HepG2 (cell line): ENCODE data around the gene DMXL1. TPM values are rescaled to one million over a fixed set of nuclear protein-coding genes. Genes with fewer than 3 reads are reported as not detected.

Experiments used
- ATAC-seq: fragments of 200-7000 bp; cut with Tn5 transposase; 3 replicates; pipeline ENCODE4 v1.9.1; 2020; ENCODE audit warnings: mild to moderate bottlenecking, moderate library complexity
- BruUV-seq: library from RNA; stranded (reverse); fragments of 400-500 nt; replicated peaks from 2 replicates; lab custom pipeline; 2021; lab: Mats Ljungman, UMichigan
- CTCF ChIA-PET: fragments of 300-600 bp; formaldehyde crosslinking; extraction: SDS; loops from one replicate; lab custom pipeline; 2021; ENCODE audit warnings: low total read pairs, inconsistent platforms, low intra/inter-chr PET ratio; lab: Yijun Ruan, JAX
- POLR2A ChIA-PET: fragments of 350-600 bp; sonication (Branson Sonifier 250); formaldehyde crosslinking; loops from one replicate; lab custom pipeline; 2020; ENCODE audit warnings: antibody characterized with exemption, inconsistent platforms; lab: Yijun Ruan, JAX
- DNase-seq: peaks from one replicate; pipeline ENCODE4 v3.0.0-alpha.2; 2015; ENCODE audit warnings: low spot score
- FAIRE-seq: peaks from 3 replicates; lab custom pipeline; 2011; peaks lifted over from hg19 to GRCh38; lab: Jason Lieb, UNC
- H2AFZ ChIP-seq: one replicate; pipeline ENCODE4 v1.6.1; 2011; ENCODE audit warnings: low read length, inconsistent platforms
- H3K27ac ChIP-seq: fragments of 300-600 bp; 3 replicates; pipeline ENCODE4 v1.8.0; 2011; ENCODE audit warnings: mixed run types, mild to moderate bottlenecking, mixed read lengths, low read length, inconsistent platforms; ENCODE audit not compliant: insufficient read depth; ENCODE audit errors: extremely low read length
- H3K27me3 ChIP-seq, 2 experiments: fragments of 200-600 bp in 1 of 2; 2 replicates in 1 of 2; 3 replicates in 1 of 2; pipeline versions ENCODE4 v1.6.0 to v1.8.0; 2011; ENCODE audit warnings: low read length in 2 of 2, mild to moderate bottlenecking in 2 of 2, moderate library complexity in 2 of 2, inconsistent platforms in 1 of 2; ENCODE audit not compliant: insufficient read depth in 2 of 2, control insufficient read depth in 1 of 2
- H3K36me3 ChIP-seq, 2 experiments: fragments of 200-600 bp in 1 of 2; replicated peaks in 1 of 2; 2 replicates in 1 of 2; 3 replicates in 1 of 2; pipeline versions ENCODE4 v1.5.1 to v1.8.0; 2011; ENCODE audit warnings: low read length in 2 of 2, inconsistent platforms in 1 of 2; ENCODE audit not compliant: insufficient read depth in 2 of 2, control insufficient read depth in 1 of 2
- H3K4me1 ChIP-seq: 2 replicates; pipeline ENCODE4 v1.5.1; 2012; ENCODE audit warnings: low read length, inconsistent platforms; ENCODE audit not compliant: insufficient read depth
- H3K4me2 ChIP-seq: 2 replicates; pipeline ENCODE4 v1.6.0; 2011; ENCODE audit warnings: low read depth, low read length, inconsistent platforms
- H3K4me3 ChIP-seq, 3 experiments: fragments of 200-600 bp in 1 of 3; sonication (generic), shearing (Covaris generic) in 1 of 3; replicated peaks in 1 of 3; 2 replicates each; pipeline ENCODE4 v1.5.1; 2011 to 2016; ENCODE audit warnings: low read length in 3 of 3, inconsistent platforms in 2 of 3, low read depth in 2 of 3, mild to moderate bottlenecking in 2 of 3, control low read depth in 1 of 3, mixed read lengths in 1 of 3; ENCODE audit not compliant: insufficient read depth in 1 of 3
- H3K79me2 ChIP-seq: one replicate; pipeline ENCODE4 v1.6.1; 2011; ENCODE audit warnings: low read length, inconsistent platforms; ENCODE audit not compliant: insufficient read depth
- H3K9ac ChIP-seq: 2 replicates; pipeline ENCODE4 v1.6.0; 2011; ENCODE audit warnings: mild to moderate bottlenecking, low read depth, low read length, inconsistent platforms; ENCODE audit not compliant: insufficient read depth
- H3K9me3 ChIP-seq: 2 replicates; pipeline ENCODE4 v1.5.1; 2012; ENCODE audit warnings: mild to moderate bottlenecking, low read length
- H4K20me1 ChIP-seq: 2 replicates; pipeline ENCODE4 v1.6.0; 2011; ENCODE audit warnings: inconsistent platforms, mild to moderate bottlenecking, low read length, moderate library complexity; ENCODE audit not compliant: insufficient read depth
- CEBPB ChIP-seq: IDR thresholded peaks from 2 replicates; pipeline ENCODE4 v1.6.1; 2011; ENCODE audit warnings: low read depth, low read length, improper control_type of control experiment, borderline replicate concordance
- FOSL1 ChIP-seq: sonication (generic); formaldehyde crosslinking; IDR thresholded peaks from 2 replicates; pipeline ENCODE4 v1.9.0; 2021; ENCODE audit warnings: missing genetic modification reagents, borderline replicate concordance
- HOXA3 ChIP-seq: sonication (generic); formaldehyde crosslinking; IDR thresholded peaks from 2 replicates; pipeline ENCODE4 v1.5.0; 2020; ENCODE audit warnings: missing genetic modification reagents
- NPAS2 ChIP-seq: sonication (generic); formaldehyde crosslinking; IDR thresholded peaks from 2 replicates; pipeline ENCODE4 v1.8.0; 2022; ENCODE audit warnings: mild to moderate bottlenecking, missing genetic modification reagents, borderline replicate concordance
- TARDBP ChIP-seq: sonication (generic); formaldehyde crosslinking; IDR thresholded peaks from 2 replicates; pipeline ENCODE4 v1.8.0; 2022; ENCODE audit warnings: mild to moderate bottlenecking, missing genetic modification reagents
- ZNF317 ChIP-seq: sonication (generic); formaldehyde crosslinking; IDR thresholded peaks from 2 replicates; pipeline ENCODE4 v1.5.0; 2020; ENCODE audit warnings: mild to moderate bottlenecking, missing genetic modification reagents
- ZNF75D ChIP-seq: sonication (generic); formaldehyde crosslinking; IDR thresholded peaks from 2 replicates; pipeline ENCODE4 v1.8.1; 2023; ENCODE audit warnings: missing genetic modification reagents, mild to moderate bottlenecking, borderline replicate concordance
- ZSCAN20 ChIP-seq: sonication (generic); formaldehyde crosslinking; IDR thresholded peaks from 2 replicates; pipeline ENCODE4 v1.4.0; 2020; ENCODE audit warnings: missing genetic modification reagents, mild to moderate bottlenecking, borderline replicate concordance
- WGBS: methylation state at CpG from one replicate; pipeline ENCODE4 v1.1.6; 2017; ENCODE audit warnings: low lambda C conversion rate; 5-methylcytosine and 5-hydroxymethylcytosine counted together
- in situ Hi-C: cut with HindIII; loops from 2 replicates; pipeline ENCODE4 v1.10.0; 2017; ENCODE audit warnings: low pct_unique_long_range_greater_than_20kb; ENCODE audit not compliant: extremely low pct_ligation_motif_present
- intact Hi-C: fragments of 100-400 bp; cut with micrococcal nuclease; formaldehyde crosslinking; loops from one replicate; pipeline ENCODE4 v1.10.0; 2022; ENCODE audit not compliant: unreplicated experiment
- polyA plus RNA-seq, 8 experiments: library from polyadenylated mRNA; depleted of rRNA in 3 of 8; stranded (reverse) in 7 of 8; unstranded in 1 of 8; fragments of >200 nt; fragmentation: Illumina TruSeq in 4 of 8; extraction: Trizol in 4 of 8; gene quantifications; 2 replicates each; pipeline versions ENCODE4 v1.2.1 to v1.2.3, GENCODE V29; 2011 to 2016; ENCODE audit warnings: low read depth in 4 of 8, missing spikeins in 1 of 8, mixed read lengths in 1 of 8; ENCODE audit not compliant: insufficient read depth in 1 of 8
- total RNA-seq, 5 experiments: library from RNA; depleted of rRNA; stranded (reverse); fragments of >200 nt; fragmentation: Illumina TruSeq; extraction: Trizol; gene quantifications; 2 replicates each; pipeline ENCODE4 v1.2.3, GENCODE V29; 2016; ENCODE audit warnings: low read depth in 1 of 5
- TF ChIP-seq, protein P1 (sequence below): IDR thresholded peaks from 2 replicates; pipeline ENCODE4 v1.6.1; 2012; ENCODE audit warnings: low read length, improper control_type of control experiment
- TF ChIP-seq, protein P2 (sequence below): sonication (generic); formaldehyde crosslinking; IDR thresholded peaks from 2 replicates; pipeline ENCODE4 v1.4.0; 2020; ENCODE audit warnings: missing genetic modification reagents

Gene DMXL1
- total and polyA plus RNA-seq, 2 of the 13 experiments (the other 11 are each of a cell fraction or from before 2014, with no cell fraction given): 6.9 to 18.6 TPM

DNA sequence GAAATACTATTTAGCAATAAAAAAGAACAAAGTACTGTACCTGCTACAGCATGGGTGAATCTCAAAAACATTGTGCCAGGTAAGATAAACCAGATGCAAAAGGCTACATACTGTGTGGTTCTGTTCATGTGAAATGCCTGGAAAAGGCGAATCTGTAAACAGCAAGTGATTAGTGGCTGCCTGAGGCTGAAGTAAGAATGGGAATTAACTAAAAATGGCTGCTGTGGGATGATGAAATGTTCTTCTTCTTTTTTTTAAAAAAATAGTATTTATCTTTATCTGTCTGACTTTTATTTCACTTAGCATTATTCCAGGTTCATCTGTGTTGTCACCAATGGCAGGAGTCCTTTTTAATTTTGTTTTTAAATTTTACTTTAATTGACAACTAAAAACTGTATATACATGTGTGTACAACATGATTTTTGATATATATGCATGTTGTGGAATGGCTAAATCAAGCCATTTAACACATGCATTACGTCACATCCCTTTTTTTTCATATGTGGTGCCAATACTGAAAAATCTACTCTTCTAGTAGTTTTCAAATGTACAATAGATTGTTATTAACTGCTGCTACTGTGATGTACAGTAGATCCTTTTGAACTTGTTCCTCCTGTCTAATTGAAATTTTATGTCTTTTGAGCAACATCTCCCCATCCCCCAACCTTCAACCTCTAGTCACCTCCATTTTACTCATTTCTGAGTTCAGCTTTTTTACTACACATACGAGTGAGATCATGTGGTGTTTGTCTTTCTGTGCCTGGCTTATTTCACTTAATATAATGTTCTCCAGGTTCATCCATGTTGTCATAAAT, 222.0 kb downstream of the DMXL1 start (continued):
- TF ChIP-seq, protein P1, sequence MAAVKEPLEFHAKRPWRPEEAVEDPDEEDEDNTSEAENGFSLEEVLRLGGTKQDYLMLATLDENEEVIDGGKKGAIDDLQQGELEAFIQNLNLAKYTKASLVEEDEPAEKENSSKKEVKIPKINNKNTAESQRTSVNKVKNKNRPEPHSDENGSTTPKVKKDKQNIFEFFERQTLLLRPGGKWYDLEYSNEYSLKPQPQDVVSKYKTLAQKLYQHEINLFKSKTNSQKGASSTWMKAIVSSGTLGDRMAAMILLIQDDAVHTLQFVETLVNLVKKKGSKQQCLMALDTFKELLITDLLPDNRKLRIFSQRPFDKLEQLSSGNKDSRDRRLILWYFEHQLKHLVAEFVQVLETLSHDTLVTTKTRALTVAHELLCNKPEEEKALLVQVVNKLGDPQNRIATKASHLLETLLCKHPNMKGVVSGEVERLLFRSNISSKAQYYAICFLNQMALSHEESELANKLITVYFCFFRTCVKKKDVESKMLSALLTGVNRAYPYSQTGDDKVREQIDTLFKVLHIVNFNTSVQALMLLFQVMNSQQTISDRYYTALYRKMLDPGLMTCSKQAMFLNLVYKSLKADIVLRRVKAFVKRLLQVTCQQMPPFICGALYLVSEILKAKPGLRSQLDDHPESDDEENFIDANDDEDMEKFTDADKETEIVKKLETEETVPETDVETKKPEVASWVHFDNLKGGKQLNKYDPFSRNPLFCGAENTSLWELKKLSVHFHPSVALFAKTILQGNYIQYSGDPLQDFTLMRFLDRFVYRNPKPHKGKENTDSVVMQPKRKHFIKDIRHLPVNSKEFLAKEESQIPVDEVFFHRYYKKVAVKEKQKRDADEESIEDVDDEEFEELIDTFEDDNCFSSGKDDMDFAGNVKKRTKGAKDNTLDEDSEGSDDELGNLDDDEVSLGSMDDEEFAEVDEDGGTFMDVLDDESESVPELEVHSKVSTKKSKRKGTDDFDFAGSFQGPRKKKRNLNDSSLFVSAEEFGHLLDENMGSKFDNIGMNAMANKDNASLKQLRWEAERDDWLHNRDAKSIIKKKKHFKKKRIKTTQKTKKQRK: no peak

DNA sequence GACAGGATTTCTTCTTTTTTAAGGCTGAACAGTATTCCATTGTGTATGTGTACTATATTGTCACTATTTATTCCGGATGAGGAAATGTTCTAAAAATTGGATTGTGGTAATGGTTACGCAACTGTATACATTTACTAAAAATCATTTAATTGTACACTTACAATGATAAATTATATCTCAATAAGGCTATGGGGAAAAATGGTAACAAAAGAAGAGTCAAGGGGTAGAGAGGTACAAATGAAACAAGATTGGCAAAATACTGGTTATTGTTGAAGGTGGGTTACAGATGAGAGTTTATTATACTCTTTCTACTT, 222.6 kb downstream of the DMXL1 start:
- H3K79me2 ChIP-seq: no peaks in the 10 kb centered on the region
- no peak overlapping the region for H3K4me2 ChIP-seq
- in situ Hi-C loops (no loop called here), intact Hi-C loops (no loop called here)
- POLR2A ChIA-PET: no interaction called here
- no peaks in the 10 kb centered on the region for H3K27me3 ChIP-seq
- no peak for TF ChIP-seq TARDBP
- no peak for TF ChIP-seq ZNF75D
- 0 out of 2 replicates have a peak, but pooled peaks have one; percentile 34 for TF ChIP-seq CEBPB
- TF ChIP-seq ZSCAN20 (CRISPR knock-in tag): no peak
- TF ChIP-seq, protein P2, sequence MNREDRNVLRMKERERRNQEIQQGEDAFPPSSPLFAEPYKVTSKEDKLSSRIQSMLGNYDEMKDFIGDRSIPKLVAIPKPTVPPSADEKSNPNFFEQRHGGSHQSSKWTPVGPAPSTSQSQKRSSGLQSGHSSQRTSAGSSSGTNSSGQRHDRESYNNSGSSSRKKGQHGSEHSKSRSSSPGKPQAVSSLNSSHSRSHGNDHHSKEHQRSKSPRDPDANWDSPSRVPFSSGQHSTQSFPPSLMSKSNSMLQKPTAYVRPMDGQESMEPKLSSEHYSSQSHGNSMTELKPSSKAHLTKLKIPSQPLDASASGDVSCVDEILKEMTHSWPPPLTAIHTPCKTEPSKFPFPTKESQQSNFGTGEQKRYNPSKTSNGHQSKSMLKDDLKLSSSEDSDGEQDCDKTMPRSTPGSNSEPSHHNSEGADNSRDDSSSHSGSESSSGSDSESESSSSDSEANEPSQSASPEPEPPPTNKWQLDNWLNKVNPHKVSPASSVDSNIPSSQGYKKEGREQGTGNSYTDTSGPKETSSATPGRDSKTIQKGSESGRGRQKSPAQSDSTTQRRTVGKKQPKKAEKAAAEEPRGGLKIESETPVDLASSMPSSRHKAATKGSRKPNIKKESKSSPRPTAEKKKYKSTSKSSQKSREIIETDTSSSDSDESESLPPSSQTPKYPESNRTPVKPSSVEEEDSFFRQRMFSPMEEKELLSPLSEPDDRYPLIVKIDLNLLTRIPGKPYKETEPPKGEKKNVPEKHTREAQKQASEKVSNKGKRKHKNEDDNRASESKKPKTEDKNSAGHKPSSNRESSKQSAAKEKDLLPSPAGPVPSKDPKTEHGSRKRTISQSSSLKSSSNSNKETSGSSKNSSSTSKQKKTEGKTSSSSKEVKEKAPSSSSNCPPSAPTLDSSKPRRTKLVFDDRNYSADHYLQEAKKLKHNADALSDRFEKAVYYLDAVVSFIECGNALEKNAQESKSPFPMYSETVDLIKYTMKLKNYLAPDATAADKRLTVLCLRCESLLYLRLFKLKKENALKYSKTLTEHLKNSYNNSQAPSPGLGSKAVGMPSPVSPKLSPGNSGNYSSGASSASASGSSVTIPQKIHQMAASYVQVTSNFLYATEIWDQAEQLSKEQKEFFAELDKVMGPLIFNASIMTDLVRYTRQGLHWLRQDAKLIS: no peak
- TF ChIP-seq ZNF317 (CRISPR knock-in tag): no peak
- no peak for TF ChIP-seq NPAS2 (CRISPR knock-in tag)
- TF ChIP-seq FOSL1: no peak
- TF ChIP-seq HOXA3 (CRISPR knock-in tag): no peak
- H3K36me3 ChIP-seq: no peaks in the 10 kb centered on the region
- H3K4me3 ChIP-seq: no peak overlapping the region
- BruUV-seq: no TSS peak
- 0 out of 2 replicates have a peak, but pooled peaks cover 6% of the 10 kb centered on the region for H3K4me1 ChIP-seq
- 100% methylated on average over 2 of the region's 2 CpGs for WGBS
- H3K9me3 ChIP-seq: no peaks in the 10 kb centered on the region
- ATAC-seq (no peak), FAIRE-seq (no peak), DNase-seq (no peak)
- no peaks in the 10 kb centered on the region for H4K20me1 ChIP-seq
- H3K27ac ChIP-seq: no peak overlapping the region
- H3K9ac ChIP-seq: no peak overlapping the region
- CTCF ChIA-PET: no interaction called here
- H2AFZ ChIP-seq: no peak overlapping the region
